ENCODE data around the gene EARS2. TPM values are rescaled to one million over a fixed set of nuclear protein-coding genes. Genes with fewer than 3 reads are reported as not detected.

Gene EARS2
- total and polyA plus RNA-seq, 2 of the 8 experiments (the other 6 are each of a cell fraction or from before 2014, with no cell fraction given) = 47.8 to 111 TPM

DNA sequence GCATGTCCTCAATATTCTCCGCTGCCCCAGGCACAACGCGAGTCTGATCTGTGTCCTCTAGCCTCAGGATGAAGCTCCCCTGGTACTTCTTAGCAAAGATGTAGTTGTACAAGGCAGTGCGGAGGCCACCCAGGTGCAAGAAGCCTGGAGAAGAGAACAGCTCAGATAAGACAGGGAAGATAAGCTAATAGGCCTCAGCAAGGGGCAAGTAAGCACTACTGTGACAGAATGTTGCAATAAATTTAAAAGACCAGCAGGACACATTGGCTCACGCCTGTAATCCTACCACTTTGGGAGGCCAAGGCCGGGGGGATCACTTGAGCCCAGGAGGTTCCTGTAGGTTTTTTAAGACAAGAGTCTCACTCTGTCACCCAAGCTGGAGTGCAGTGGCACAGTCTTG, 5.0 kb downstream of the EARS2 start:
- no peak overlapping the region for H3K56ac ChIP-seq (replicated peaks; ENCODE audit: insufficient read length, low read depth, low read length)
- no peak overlapping the region for H2BK120ac ChIP-seq (replicated peaks; ENCODE audit: low read depth, low read length)
- no peak overlapping the region for H2BK15ac ChIP-seq (ENCODE audit: low read length)
- H3K79me2 ChIP-seq (ENCODE audit: control insufficient read depth in 1 of 2, insufficient read depth in 2 of 2, low read length in 2 of 2) = peaks cover 0 to 24% of the 10 kb centered on the region in 2 experiments; a peak in 2 of 4 replicates
- H3K4ac ChIP-seq (replicated peaks; ENCODE audit: insufficient read length, low read depth, low read length) = no peak overlapping the region
- CTCF ChIA-PET (ENCODE audit: partially characterized antibody) = interaction anchor here (1.0 to 1.6 kb wide), 3 partner anchors 12 to 23 kb away, joined by 3 to 6 read pairs (median 3); no protein-coding TSS in a partner anchor
- H3K79me1 ChIP-seq (ENCODE audit: low read depth, low read length) = no peaks in the 10 kb centered on the region; the same call in 1 of the 2 replicates
- no peak overlapping the region for H2BK5ac ChIP-seq (ENCODE audit: low read depth, low read length)
- WGBS, 2 experiments (ENCODE audit: extremely low coverage in 1 of 2, insufficient coverage in 1 of 2, insufficient read length in 1 of 2, insufficient replicate concordance in 2 of 2, low coverage in 1 of 2, low lambda C conversion rate in 2 of 2, missing lambda C conversion rate in 1 of 2) = 87% methylated on average over 6 of the region's 6 CpGs; no CpG with 5 or more reads in 1 of the 2 experiments
- no peak overlapping the region for H3K14ac ChIP-seq (ENCODE audit: insufficient read length)
- H4K91ac ChIP-seq (replicated peaks; ENCODE audit: insufficient read length, low read length) = no peak overlapping the region
- H3K23me2 ChIP-seq (ENCODE audit: low read depth, low read length) = no peaks in the 10 kb centered on the region
- FAIRE-seq = no peak
- H3K4me3 ChIP-seq (ENCODE audit: extremely low read depth in 1 of 4, insufficient read depth in 2 of 4, low read depth in 3 of 4, low read length in 4 of 4) = no peak overlapping the region
- no peak overlapping the region for H3K23ac ChIP-seq (ENCODE audit: insufficient read length)
- H3K4me2 ChIP-seq (ENCODE audit: insufficient read depth in 1 of 2, low read depth in 2 of 2, low read length in 2 of 2) = no peak overlapping the region
- H3K27ac ChIP-seq (ENCODE audit: low read depth, low read length) = no peak overlapping the region
- H4K20me1 ChIP-seq (replicated peaks in 1 of 2; ENCODE audit: control insufficient read depth in 1 of 2, insufficient read depth in 2 of 2, low read length in 2 of 2) = peaks cover 0 to 2% of the 10 kb centered on the region in 2 experiments
- no peak overlapping the region for H2AFZ ChIP-seq (ENCODE audit: low read length)
- no peak overlapping the region for H4K5ac ChIP-seq (ENCODE audit: insufficient read length, low read depth, low read length)
- DNase-seq (ENCODE audit: low read depth in 1 of 2, low spot score in 2 of 2) = no peak
- H3K9ac ChIP-seq (replicated peaks in 1 of 4; ENCODE audit: extremely low read depth in 1 of 4, low read depth in 3 of 4, low read length in 3 of 4) = no peak overlapping the region
- H3K18ac ChIP-seq (ENCODE audit: extremely low read depth, low read length) = no peak overlapping the region
- no peaks in the 10 kb centered on the region for H3K4me1 ChIP-seq (replicated peaks in 1 of 4; ENCODE audit: control insufficient read depth in 3 of 4, insufficient read depth in 4 of 4, low read length in 3 of 4)
- TF ChIP-seq, protein P1, sequence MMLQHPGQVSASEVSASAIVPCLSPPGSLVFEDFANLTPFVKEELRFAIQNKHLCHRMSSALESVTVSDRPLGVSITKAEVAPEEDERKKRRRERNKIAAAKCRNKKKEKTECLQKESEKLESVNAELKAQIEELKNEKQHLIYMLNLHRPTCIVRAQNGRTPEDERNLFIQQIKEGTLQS (IDR thresholded peaks at IDR 0.05; ENCODE audit: insufficient read depth, low read depth, low read length) = no peak
- no peak for TF ChIP-seq GTF2F1 (IDR thresholded peaks at IDR 0.05; ENCODE audit: borderline replicate concordance, low read depth, low read length)
- no peak for TF ChIP-seq EP300 (IDR thresholded peaks at IDR 0.05; ENCODE audit: borderline replicate concordance in 1 of 2, low read depth in 2 of 2, low read length in 2 of 2)
- TF ChIP-seq KDM4A (IDR thresholded peaks at IDR 0.05; ENCODE audit: low read depth, low read length, severe bottlenecking) = no peak
- no peak for TF ChIP-seq YY1 (IDR thresholded peaks at IDR 0.05; ENCODE audit: low read depth, low read length)
- no peaks in the 10 kb centered on the region for H3K9me3 ChIP-seq (ENCODE audit: insufficient read depth in 2 of 2, low read depth in 1 of 2, low read length in 1 of 2)
- no peak overlapping the region for H2AK5ac ChIP-seq (ENCODE audit: low read depth, low read length)
- POLR2A ChIA-PET (ENCODE audit: partially characterized antibody) = no interaction called here
- H2BK12ac ChIP-seq (ENCODE audit: low read depth, low read length) = no peak overlapping the region
- peaks cover 26 to 45% (median 39%) of the 10 kb centered on the region in 4 experiments for H3K36me3 ChIP-seq (ENCODE audit: control insufficient read depth in 2 of 4, insufficient read depth in 4 of 4, low read length in 3 of 4)
- no peak overlapping the region for H2BK20ac ChIP-seq (ENCODE audit: low read length)
- no peaks in the 10 kb centered on the region for H3K27me3 ChIP-seq (replicated peaks in 1 of 4; ENCODE audit: control insufficient read depth in 3 of 4, extremely low read depth in 1 of 4, insufficient read depth in 3 of 4, low read length in 3 of 4)
- no peak overlapping the region for H4K8ac ChIP-seq (ENCODE audit: extremely low read depth, insufficient read depth, low read length)
